Fibroblast of skin of left biceps (primary cell): Measurements from ENCODE around the gene UBA52.
A peak's percentile ranks its signal among the peaks of the same experiment; 100 is the strongest.
"Not testable (repeated sequence)": the region's sequence is repeated elsewhere in the genome, so short reads cannot be mapped to it uniquely, and the experiment has no call there.

Source experiments
- DNase-seq, 2 experiments: peaks; one replicate each; pipeline ENCODE4 v3.0.0-alpha.2; 2013; ENCODE audit warnings: low read depth in 2 of 2

The UBA52 gene

GRCh38 chr19:18593367-18594095, 21.9 kb downstream of the UBA52 start:
- DNase-seq, result no peak

- DNase-seq, result peak in 1 of 2 experiments; percentile 28
Observed at GRCh38 chr19:18594096-18594823, 22.6 kb downstream of the UBA52 start.

- DNase-seq, result no peak
Observed at GRCh38 chr19:18594824-18595373, 23.2 kb downstream of the UBA52 start.

GRCh38 chr19:18595475-18595874, 23.8 kb downstream of the UBA52 start:
- DNase-seq, result no peak

GRCh38 chr19:18596752-18597157, 25.1 kb downstream of the UBA52 start:
- no peak for DNase-seq

- no peak for DNase-seq
Observed at GRCh38 chr19:18597809-18598660, 26.4 kb downstream of the UBA52 start.

- DNase-seq, result no peak
Observed at GRCh38 chr19:18599485-18599884, 27.8 kb downstream of the UBA52 start.

- not testable (repeated sequence) for DNase-seq
Observed at GRCh38 chr19:18600692-18601397, 29.2 kb downstream of the UBA52 start.

- DNase-seq, result no peak
Observed at GRCh38 chr19:18601875-18602274, 30.2 kb downstream of the UBA52 start.

GRCh38 chr19:18603255-18603957, 31.7 kb downstream of the UBA52 start:
- DNase-seq, result no peak

GRCh38 chr19:18603958-18604819, 32.5 kb downstream of the UBA52 start:
- no peak for DNase-seq

GRCh38 chr19:18604820-18605159, 33.1 kb downstream of the UBA52 start:
- no peak for DNase-seq

- DNase-seq, result no peak
Observed at GRCh38 chr19:18605196-18605545, 33.5 kb downstream of the UBA52 start.

- DNase-seq, result no peak
Observed at GRCh38 chr19:18605546-18606280, 34.1 kb downstream of the UBA52 start.

GRCh38 chr19:18606281-18607225, 34.9 kb downstream of the UBA52 start, which contains the start of gene CRLF1:
Gene CRLF1 (minus strand): TSS chr19:18606799. CDS start chr19:18606656, 143 bp downstream.
- DNase-seq, result no peak

GRCh38 chr19:18607226-18608101, 35.8 kb downstream of the UBA52 start:
- no peak for DNase-seq
